ENCODE data around the gene CADPS. TPM values are rescaled to one million over a fixed set of nuclear protein-coding genes. Genes with fewer than 3 reads are reported as not detected.

The CADPS gene
- total RNA-seq, 2 experiments from 2014 or later = not detected

GRCh38 chr3:62454916-62455315 is 420.3 kb downstream of the CADPS start:
- no peak for DNase-seq
- no peak overlapping the region for H3K27ac Mint-ChIP-seq
- peaks cover 12% of the 10 kb centered on the region for H3K4me1 Mint-ChIP-seq
- no peak overlapping the region for H3K4me3 Mint-ChIP-seq
- ChIA-PET CTCF (no interaction called here), POLR2A (no interaction called here)
- H3K9me3 Mint-ChIP-seq = peaks cover 4% of the 10 kb centered on the region
- no peaks in the 10 kb centered on the region for H3K36me3 Mint-ChIP-seq (ENCODE audit: low read depth)
- H3K27me3 Mint-ChIP-seq = peaks cover 11% of the 10 kb centered on the region

GRCh38 chr3:62453448-62453847 is 421.8 kb downstream of the CADPS start:
- no peaks in the 10 kb centered on the region for H3K36me3 Mint-ChIP-seq (ENCODE audit: low read depth)
- DNase-seq = no peak
- ChIA-PET POLR2A (no interaction called here), CTCF (no interaction called here)
- H3K9me3 Mint-ChIP-seq = peaks cover 4% of the 10 kb centered on the region
- no peak overlapping the region for H3K27ac Mint-ChIP-seq
- peaks cover 13% of the 10 kb centered on the region for H3K27me3 Mint-ChIP-seq
- no peak overlapping the region for H3K4me3 Mint-ChIP-seq
- H3K4me1 Mint-ChIP-seq = peaks cover 12% of the 10 kb centered on the region

GRCh38 chr3:62451211-62451887 is 423.9 kb downstream of the CADPS start:
- H3K4me3 Mint-ChIP-seq = no peak overlapping the region
- ChIA-PET POLR2A (no interaction called here), CTCF (interaction anchor here (0.7 kb wide), 1 partner anchor 249 kb away, joined by 6 read pairs; no protein-coding TSS in a partner anchor)
- no peaks in the 10 kb centered on the region for H3K36me3 Mint-ChIP-seq (ENCODE audit: low read depth)
- H3K4me1 Mint-ChIP-seq = peaks cover 22% of the 10 kb centered on the region
- H3K27ac Mint-ChIP-seq = no peak overlapping the region
- peaks cover 6% of the 10 kb centered on the region for H3K9me3 Mint-ChIP-seq
- peaks cover 7% of the 10 kb centered on the region for H3K27me3 Mint-ChIP-seq
- DNase-seq = no peak

GRCh38 chr3:62446337-62446940 is 428.8 kb downstream of the CADPS start:
- peak overlapping the region; percentile 19 for H3K27ac Mint-ChIP-seq
- CTCF ChIA-PET = interaction anchor here (0.7 kb wide), 1 partner anchor 15 kb away, joined by 5 read pairs; no protein-coding TSS in a partner anchor
- peaks cover 13% of the 10 kb centered on the region for H3K9me3 Mint-ChIP-seq

GRCh38 chr3:62445275-62445674 is 429.9 kb downstream of the CADPS start:
- DNase-seq = no peak
- no peaks in the 10 kb centered on the region for H3K36me3 Mint-ChIP-seq (ENCODE audit: low read depth)
- H3K4me3 Mint-ChIP-seq = peak overlapping the region; percentile 36
- H3K27me3 Mint-ChIP-seq = peaks cover 6% of the 10 kb centered on the region
- peak overlapping the region; percentile 81 for H3K27ac Mint-ChIP-seq
- CTCF ChIA-PET = no interaction called here
- H3K4me1 Mint-ChIP-seq = peaks cover 24% of the 10 kb centered on the region
- POLR2A ChIA-PET = no interaction called here
- H3K9me3 Mint-ChIP-seq = peaks cover 12% of the 10 kb centered on the region

More at GRCh38 chr3:62446337-62446940, 428.8 kb downstream of the CADPS start:
- Mint-ChIP-seq H3K27me3 (peaks cover 7% of the 10 kb centered on the region), H3K4me1 (peaks cover 27% of the 10 kb centered on the region), H3K4me3 (no peak overlapping the region), H3K36me3 (ENCODE audit: low read depth) (no peaks in the 10 kb centered on the region)
- no peak for DNase-seq
- POLR2A ChIA-PET = no interaction called here

GRCh38 chr3:62439978-62440377 is 435.2 kb downstream of the CADPS start:
- no peaks in the 10 kb centered on the region for H3K36me3 Mint-ChIP-seq (ENCODE audit: low read depth)
- peaks cover 10% of the 10 kb centered on the region for H3K9me3 Mint-ChIP-seq
- H3K4me3 Mint-ChIP-seq = no peak overlapping the region
- H3K27ac Mint-ChIP-seq = no peak overlapping the region
- ChIA-PET POLR2A (no interaction called here), CTCF (no interaction called here)
- H3K4me1 Mint-ChIP-seq = peaks cover 2% of the 10 kb centered on the region
- no peak for DNase-seq
- H3K27me3 Mint-ChIP-seq = peaks cover 24% of the 10 kb centered on the region

- Mint-ChIP-seq H3K4me1 (no peaks in the 10 kb centered on the region), H3K9me3 (peaks cover 10% of the 10 kb centered on the region), H3K27me3 (peaks cover 24% of the 10 kb centered on the region), H3K27ac (no peak overlapping the region), H3K36me3 (ENCODE audit: low read depth) (no peaks in the 10 kb centered on the region), H3K4me3 (no peak overlapping the region)
- CTCF ChIA-PET = no interaction called here
- POLR2A ChIA-PET = no interaction called here
- DNase-seq = no peak
These were observed 435.9 kb downstream of the CADPS start for GRCh38 chr3:62439176-62439813.

GRCh38 chr3:62436785-62437184 is 438.4 kb downstream of the CADPS start:
- Mint-ChIP-seq H3K27me3 (peaks cover 24% of the 10 kb centered on the region), H3K36me3 (ENCODE audit: low read depth) (no peaks in the 10 kb centered on the region), H3K4me1 (no peaks in the 10 kb centered on the region), H3K27ac (no peak overlapping the region), H3K4me3 (no peak overlapping the region), H3K9me3 (peaks cover 2% of the 10 kb centered on the region)
- DNase-seq = no peak
- POLR2A ChIA-PET = no interaction called here
- CTCF ChIA-PET = interaction anchor here (0.6 to 0.8 kb wide), 2 partner anchors 10 to 25 kb away, joined by 3 read pairs; no protein-coding TSS in a partner anchor

GRCh38 chr3:62433396-62433795 is 441.8 kb downstream of the CADPS start:
- Mint-ChIP-seq H3K4me3 (no peak overlapping the region), H3K27me3 (peaks cover 23% of the 10 kb centered on the region)

GRCh38 chr3:62421207-62421606 is 454.0 kb downstream of the CADPS start:
- CTCF ChIA-PET = no interaction called here
- POLR2A ChIA-PET = no interaction called here
- H3K36me3 Mint-ChIP-seq (ENCODE audit: low read depth) = no peaks in the 10 kb centered on the region
- no peak for DNase-seq
- no peaks in the 10 kb centered on the region for H3K27me3 Mint-ChIP-seq
- no peaks in the 10 kb centered on the region for H3K4me1 Mint-ChIP-seq
- H3K4me3 Mint-ChIP-seq = no peak overlapping the region
- no peaks in the 10 kb centered on the region for H3K9me3 Mint-ChIP-seq
- no peak overlapping the region for H3K27ac Mint-ChIP-seq

More at GRCh38 chr3:62433396-62433795, 441.8 kb downstream of the CADPS start:
- DNase-seq = no peak
- Mint-ChIP-seq H3K9me3 (no peaks in the 10 kb centered on the region), H3K36me3 (ENCODE audit: low read depth) (no peaks in the 10 kb centered on the region), H3K27ac (no peak overlapping the region), H3K4me1 (no peaks in the 10 kb centered on the region)
- ChIA-PET POLR2A (no interaction called here), CTCF (no interaction called here)

- CTCF ChIA-PET = interaction anchor here (0.5 to 0.6 kb wide), 2 partner anchors 829 to 1358 kb away, joined by 5 read pairs; no protein-coding TSS in a partner anchor
- Mint-ChIP-seq H3K4me3 (no peak overlapping the region), H3K9me3 (no peaks in the 10 kb centered on the region), H3K27me3 (peaks cover 2% of the 10 kb centered on the region), H3K4me1 (no peaks in the 10 kb centered on the region), H3K27ac (no peak overlapping the region), H3K36me3 (ENCODE audit: low read depth) (no peaks in the 10 kb centered on the region)
- POLR2A ChIA-PET = no interaction called here
- DNase-seq = no peak
These were observed 459.1 kb downstream of the CADPS start for GRCh38 chr3:62416144-62416543.

GRCh38 chr3:62415312-62415801 is 459.9 kb downstream of the CADPS start:
- Mint-ChIP-seq H3K27me3 (peaks cover 2% of the 10 kb centered on the region), H3K36me3 (ENCODE audit: low read depth) (no peaks in the 10 kb centered on the region), H3K27ac (no peak overlapping the region), H3K4me3 (no peak overlapping the region), H3K4me1 (no peaks in the 10 kb centered on the region), H3K9me3 (no peaks in the 10 kb centered on the region)
- DNase-seq = no peak
- CTCF ChIA-PET = no interaction called here
- POLR2A ChIA-PET = no interaction called here

- ChIA-PET POLR2A (no interaction called here), CTCF (no interaction called here)
- Mint-ChIP-seq H3K4me1 (no peaks in the 10 kb centered on the region), H3K36me3 (ENCODE audit: low read depth) (no peaks in the 10 kb centered on the region), H3K4me3 (no peak overlapping the region), H3K27me3 (peaks cover 4% of the 10 kb centered on the region), H3K27ac (no peak overlapping the region), H3K9me3 (no peaks in the 10 kb centered on the region)
- no peak for DNase-seq
These were observed 460.4 kb downstream of the CADPS start for GRCh38 chr3:62414786-62415185.
